GM12878 (cell line): ENCODE data around the gene NCKAP5.

Experiments used
- POLR2A ChIP-seq: IDR thresholded peaks from 2 replicates; pipeline ENCODE4 v1.6.1; 2011; ENCODE audit warnings: low read depth, mild to moderate bottlenecking, low read length
- TF ChIP-seq, protein P1 (sequence below): fragments of 450-650 bp; IDR thresholded peaks from 2 replicates; pipeline ENCODE4 v1.6.1; 2016; ENCODE audit warnings: mild to moderate bottlenecking

DNA sequence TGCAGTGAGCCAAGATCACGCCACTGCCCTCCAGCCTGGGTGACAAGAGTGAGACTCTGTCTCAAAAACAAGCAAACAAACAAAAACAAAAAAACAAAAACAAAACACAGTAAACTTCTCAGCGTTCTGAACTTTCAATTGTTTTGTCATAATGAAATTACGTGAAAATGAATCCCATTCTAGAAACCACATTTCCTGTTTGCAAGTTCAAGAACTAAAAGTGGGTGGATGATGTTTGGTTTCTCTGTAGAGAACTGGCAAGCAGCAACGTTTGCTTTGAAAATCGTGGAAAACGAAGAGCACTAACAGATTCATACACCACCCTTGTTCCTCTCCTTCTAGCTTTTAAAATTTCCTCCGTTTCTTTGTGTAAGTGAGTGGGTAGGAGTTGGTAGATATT, 672.2 kb downstream of the NCKAP5 start:
- TF ChIP-seq, protein P1, sequence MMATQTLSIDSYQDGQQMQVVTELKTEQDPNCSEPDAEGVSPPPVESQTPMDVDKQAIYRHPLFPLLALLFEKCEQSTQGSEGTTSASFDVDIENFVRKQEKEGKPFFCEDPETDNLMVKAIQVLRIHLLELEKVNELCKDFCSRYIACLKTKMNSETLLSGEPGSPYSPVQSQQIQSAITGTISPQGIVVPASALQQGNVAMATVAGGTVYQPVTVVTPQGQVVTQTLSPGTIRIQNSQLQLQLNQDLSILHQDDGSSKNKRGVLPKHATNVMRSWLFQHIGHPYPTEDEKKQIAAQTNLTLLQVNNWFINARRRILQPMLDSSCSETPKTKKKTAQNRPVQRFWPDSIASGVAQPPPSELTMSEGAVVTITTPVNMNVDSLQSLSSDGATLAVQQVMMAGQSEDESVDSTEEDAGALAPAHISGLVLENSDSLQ, result no peak
- TF ChIP-seq POLR2A, result no peak
